Psoas muscle (tissue), 8 donors: ENCODE data around the gene ZBTB33. TPM values are rescaled to one million over a fixed set of nuclear protein-coding genes. Genes with fewer than 3 reads are reported as not detected.

Source experiments
- ATAC-seq, 4 donors: fragments of 200-7000 bp; cut with Tn5 transposase; one replicate each; pipeline ENCODE4 v1.9.1; 2020; ENCODE audit warnings: moderate library complexity in 3 of 4, mild to moderate bottlenecking in 2 of 4
- DNase-seq, 2 donors: peaks; one replicate each; pipeline ENCODE4 v3.0.0-alpha.2; 2020
- H3K27ac ChIP-seq: fragments of 200-600 bp; one replicate; pipeline ENCODE4 v1.8.0; 2022
- H3K27me3 ChIP-seq, 3 donors: fragments of 200-600 bp in 1 of 3; one replicate each; pipeline versions ENCODE4 v1.6.1 to v1.8.0; 2013 to 2022; ENCODE audit warnings: low read length in 2 of 3, mild to moderate bottlenecking in 2 of 3, moderate library complexity in 1 of 3; ENCODE audit not compliant: insufficient read depth in 3 of 3
- H3K36me3 ChIP-seq, 2 donors: fragments of 200-600 bp in 1 of 2; one replicate each; pipeline versions ENCODE4 v1.6.1 to v1.8.0; 2013 to 2022; ENCODE audit warnings: low read depth in 1 of 2, mild to moderate bottlenecking in 1 of 2, moderate library complexity in 1 of 2; ENCODE audit not compliant: insufficient read depth in 1 of 2
- H3K4me1 ChIP-seq: fragments of 200-600 bp; one replicate; pipeline ENCODE4 v1.8.0; 2022
- H3K4me3 ChIP-seq: fragments of 200-600 bp; one replicate; pipeline ENCODE4 v1.8.0; 2022; ENCODE audit warnings: mild to moderate bottlenecking
- H3K9me3 ChIP-seq: fragments of 200-600 bp; one replicate; pipeline ENCODE4 v1.8.0; 2022
- CTCF ChIP-seq: fragments of 200-600 bp; IDR thresholded peaks from one replicate; pipeline ENCODE4 v1.8.0; 2022; ENCODE audit warnings: antibody characterized with exemption
- whole genome bisulfite sequencing, 3 donors: extraction: QIAGEN DNeasy Blood & Tissue Kit; methylation state at CpG; one replicate each; pipeline versions ENCODE4 v1.1.6 to v1.1.7; 2013; 5-methylcytosine and 5-hydroxymethylcytosine counted together
- intact Hi-C, 2 donors: fragments of 100-400 bp; cut with DNase I; formaldehyde crosslinking; loops; one replicate each; pipeline versions ENCODE4 v1.11.0 to v1.14.2; 2022
- polyA plus RNA-seq, 3 donors: library from polyadenylated mRNA; stranded (reverse); fragments of 200-250 nt; gene quantifications; one replicate each; pipeline ENCODE4 v1.2.3, GENCODE V29; 2013
- total RNA-seq, 4 donors: library from RNA; stranded (reverse); fragmentation: NEBNext Ultra II Directional in 2 of 4; extraction: Animal tissue kit (Norgen Biotek cat#: 25700) in 2 of 4; gene quantifications; one replicate each; pipeline versions ENCODE4 v1.2.1 to v1.2.4, GENCODE V29; 2021 to 2023
- donor health status: healthy with polysubstance abuse.
- donor health status: DM: no; HTN: no; CAD: no; lungs with moderate emphysema.
- donor health status: Bipolar disorder and iron deficiency.
- donor health status: healthy.
- donor health status: DM: yes; HTN: yes; CAD: no.
- donor health status: DM: no; HTN: no; CAD: no.
- donor health status: DM: no; HTN: no; CAD: no.
- donor health status: DM: yes; HTN: yes; CAD: no.

The ZBTB33 gene
- total and polyA plus RNA-seq, 7 donors: 2.6 to 11.8 (median 7.5) TPM

GRCh38 chrX:120235284-120235683 is 15.3 kb upstream of the ZBTB33 start:
- no peak for TF ChIP-seq CTCF
- WGBS, 3 donors: 71 to 92% (median 85%) methylated on average over 6 of the region's 6 CpGs
- Histone ChIP-seq H3K27ac (no peak overlapping the region), H3K4me3 (no peak overlapping the region), H3K36me3 (peaks cover 0 to 9% of the 10 kb centered on the region in 2 donors), H3K27me3 (no peaks in the 10 kb centered on the region), H3K4me1 (no peaks in the 10 kb centered on the region), H3K9me3 (no peaks in the 10 kb centered on the region)
- no peak for DNase-seq
- ATAC-seq: no peak
- intact Hi-C loops: no loop called here

GRCh38 chrX:120236687-120237479 is 13.7 kb upstream of the ZBTB33 start:
- intact Hi-C loops: no loop called here
- ATAC-seq (no peak), DNase-seq (no peak)
- WGBS, 3 donors: 90 to 97% (median 96%) methylated on average over 3 of the region's 3 CpGs
- Histone ChIP-seq H3K4me3 (no peak overlapping the region), H3K27me3 (no peaks in the 10 kb centered on the region), H3K4me1 (no peaks in the 10 kb centered on the region), H3K9me3 (no peaks in the 10 kb centered on the region), H3K27ac (no peak overlapping the region), H3K36me3 (peaks cover 0 to 9% of the 10 kb centered on the region in 2 donors)
- TF ChIP-seq CTCF: no peak

GRCh38 chrX:120238933-120239332 is 11.7 kb upstream of the ZBTB33 start:
- DNase-seq: no peak
- Histone ChIP-seq H3K9me3 (no peaks in the 10 kb centered on the region), H3K36me3 (peaks cover 0 to 9% of the 10 kb centered on the region in 2 donors), H3K4me3 (no peak overlapping the region), H3K4me1 (no peaks in the 10 kb centered on the region), H3K27me3 (no peaks in the 10 kb centered on the region), H3K27ac (no peak overlapping the region)
- ATAC-seq: no peak
- no peak for TF ChIP-seq CTCF
- intact Hi-C loops: no loop called here
- WGBS, 3 donors: 80 to 93% (median 85%) methylated on average over 4 of the region's 4 CpGs

- WGBS, 3 donors: 75 to 88% (median 76%) methylated on average over 5 of the region's 5 CpGs
- intact Hi-C loops: no loop called here
- no peaks in the 10 kb centered on the region for H3K27me3 ChIP-seq
- no peaks in the 10 kb centered on the region for H3K9me3 ChIP-seq
- no peak overlapping the region for H3K4me3 ChIP-seq
- H3K27ac ChIP-seq: no peak overlapping the region
- H3K4me1 ChIP-seq: no peaks in the 10 kb centered on the region
- TF ChIP-seq CTCF: no peak
- ATAC-seq (no peak), DNase-seq (no peak)
- H3K36me3 ChIP-seq: peaks cover 0 to 6% of the 10 kb centered on the region in 2 donors
Measured at GRCh38 chrX:120242813-120243212, 7.8 kb upstream of the ZBTB33 start.

- 0 to 29% (median 0%) methylated on average over 16 of the region's 16 CpGs for WGBS, 3 donors
- TF ChIP-seq CTCF: no peak
- ATAC-seq (peak; percentile 11 to 25 (median 18)), DNase-seq (no peak)
- intact Hi-C loops: no loop called here
- no peaks in the 10 kb centered on the region for H3K4me1 ChIP-seq
- H3K36me3 ChIP-seq: peaks cover 0 to 5% of the 10 kb centered on the region in 2 donors
- H3K27me3 ChIP-seq: no peaks in the 10 kb centered on the region
- peak overlapping the region; percentile 81 for H3K27ac ChIP-seq
- peak overlapping the region; percentile 75 for H3K4me3 ChIP-seq
- H3K9me3 ChIP-seq: no peaks in the 10 kb centered on the region
Measured at GRCh38 chrX:120244395-120244734, 6.2 kb upstream of the ZBTB33 start.
